Upper lobe of right lung (tissue), 1 donor: Measurements from ENCODE around the gene GOLM1. TPM values are rescaled to one million over a fixed set of nuclear protein-coding genes. Genes with fewer than 3 reads are reported as not detected.

Experiments
- ATAC-seq: fragments of 200-7000 bp; cut with Tn5 transposase; one replicate; pipeline ENCODE4 v1.9.1; 2020; ENCODE audit warnings: mild to moderate bottlenecking, moderate library complexity
- DNase-seq: peaks from one replicate; pipeline ENCODE4 v3.0.0-alpha.2; 2020
- H3K27ac ChIP-seq: fragments of 200-600 bp; one replicate; pipeline ENCODE4 v1.8.0; 2022
- H3K27me3 ChIP-seq: fragments of 200-600 bp; one replicate; pipeline ENCODE4 v1.8.0; 2022; ENCODE audit warnings: mild to moderate bottlenecking
- H3K36me3 ChIP-seq: fragments of 200-600 bp; one replicate; pipeline ENCODE4 v1.8.0; 2022
- H3K4me1 ChIP-seq: fragments of 200-600 bp; one replicate; pipeline ENCODE4 v1.8.0; 2022
- H3K4me3 ChIP-seq: fragments of 200-600 bp; one replicate; pipeline ENCODE4 v1.8.0; 2022; ENCODE audit warnings: mild to moderate bottlenecking
- H3K9me3 ChIP-seq: fragments of 200-600 bp; one replicate; pipeline ENCODE4 v1.8.0; 2022
- intact Hi-C: fragments of 100-400 bp; cut with DNase I; formaldehyde crosslinking; loops from one replicate; pipeline ENCODE4 v1.11.0; 2022
- total RNA-seq: library from RNA; stranded (reverse); fragmentation: NEBNext Ultra II Directional; extraction: Animal tissue kit (Norgen Biotek cat#: 25700); gene quantifications from one replicate; pipeline ENCODE4 v1.2.1, GENCODE V29; 2021
- TF ChIP-seq, protein P1 (sequence below): fragments of 200-600 bp; IDR thresholded peaks from one replicate; pipeline ENCODE4 v1.8.0; 2022; ENCODE audit warnings: antibody characterized with exemption
- donor health status: DM: no; HTN: yes; CAD: no; lungs with severe emphysema.

The GOLM1 gene
- total RNA-seq, 1 donor from 2014 or later = 15.4 TPM

DNA sequence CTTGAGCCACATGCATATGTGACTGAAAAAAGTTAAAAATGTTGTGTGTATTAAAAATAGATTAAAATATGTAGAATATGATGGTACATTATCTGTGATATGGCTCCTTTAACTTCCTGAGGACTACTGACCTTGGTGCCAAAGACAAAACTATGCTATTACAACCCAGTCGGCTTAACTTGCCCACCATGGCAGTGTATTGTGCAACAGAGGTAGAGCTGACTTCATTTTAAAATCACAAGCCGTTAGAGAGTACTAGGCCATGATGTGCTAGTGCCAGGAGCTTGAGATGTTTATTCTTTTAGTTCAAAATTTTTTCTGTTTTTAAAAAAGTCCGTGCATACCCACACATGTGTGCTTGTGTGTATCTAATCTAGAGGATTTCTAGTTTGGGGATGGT is 112.1 kb downstream of the GOLM1 start:
- no peaks in the 10 kb centered on the region for H3K9me3 ChIP-seq
- H3K36me3 ChIP-seq = peaks cover 21% of the 10 kb centered on the region
- ATAC-seq = no peak
- no peak for DNase-seq
- TF ChIP-seq, protein P1, sequence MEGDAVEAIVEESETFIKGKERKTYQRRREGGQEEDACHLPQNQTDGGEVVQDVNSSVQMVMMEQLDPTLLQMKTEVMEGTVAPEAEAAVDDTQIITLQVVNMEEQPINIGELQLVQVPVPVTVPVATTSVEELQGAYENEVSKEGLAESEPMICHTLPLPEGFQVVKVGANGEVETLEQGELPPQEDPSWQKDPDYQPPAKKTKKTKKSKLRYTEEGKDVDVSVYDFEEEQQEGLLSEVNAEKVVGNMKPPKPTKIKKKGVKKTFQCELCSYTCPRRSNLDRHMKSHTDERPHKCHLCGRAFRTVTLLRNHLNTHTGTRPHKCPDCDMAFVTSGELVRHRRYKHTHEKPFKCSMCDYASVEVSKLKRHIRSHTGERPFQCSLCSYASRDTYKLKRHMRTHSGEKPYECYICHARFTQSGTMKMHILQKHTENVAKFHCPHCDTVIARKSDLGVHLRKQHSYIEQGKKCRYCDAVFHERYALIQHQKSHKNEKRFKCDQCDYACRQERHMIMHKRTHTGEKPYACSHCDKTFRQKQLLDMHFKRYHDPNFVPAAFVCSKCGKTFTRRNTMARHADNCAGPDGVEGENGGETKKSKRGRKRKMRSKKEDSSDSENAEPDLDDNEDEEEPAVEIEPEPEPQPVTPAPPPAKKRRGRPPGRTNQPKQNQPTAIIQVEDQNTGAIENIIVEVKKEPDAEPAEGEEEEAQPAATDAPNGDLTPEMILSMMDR = no peak
- H3K4me1 ChIP-seq = no peaks in the 10 kb centered on the region
- intact Hi-C loops = no loop called here
- no peaks in the 10 kb centered on the region for H3K27me3 ChIP-seq
- no peak overlapping the region for H3K27ac ChIP-seq
- no peak overlapping the region for H3K4me3 ChIP-seq

DNA sequence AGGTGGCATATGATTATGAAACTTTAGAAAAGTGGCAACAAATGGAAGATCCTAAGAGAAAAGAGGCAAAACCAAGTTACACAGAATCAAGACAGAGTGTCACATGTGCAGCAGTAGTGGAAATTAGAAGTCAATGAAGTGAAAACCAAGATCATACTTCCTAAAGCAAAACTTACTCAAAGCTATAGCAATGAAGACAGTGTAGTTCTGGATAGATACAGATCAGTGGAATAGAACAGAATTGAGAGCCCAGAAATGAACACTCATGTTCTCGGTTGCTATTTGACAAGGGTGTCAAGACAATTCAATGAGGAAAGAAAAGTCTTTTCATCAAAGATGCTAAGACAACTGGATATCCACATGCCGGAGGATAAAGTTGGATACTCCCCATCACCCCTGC is 114.9 kb downstream of the GOLM1 start:
- intact Hi-C loops = no loop called here
- no peak overlapping the region for H3K27ac ChIP-seq
- ATAC-seq (no peak), DNase-seq (no peak)
- H3K4me3 ChIP-seq = no peak overlapping the region
- H3K9me3 ChIP-seq = no peaks in the 10 kb centered on the region
- TF ChIP-seq, protein P1 = no peak
- no peaks in the 10 kb centered on the region for H3K4me1 ChIP-seq
- peaks cover 46% of the 10 kb centered on the region for H3K36me3 ChIP-seq
- no peaks in the 10 kb centered on the region for H3K27me3 ChIP-seq

DNA sequence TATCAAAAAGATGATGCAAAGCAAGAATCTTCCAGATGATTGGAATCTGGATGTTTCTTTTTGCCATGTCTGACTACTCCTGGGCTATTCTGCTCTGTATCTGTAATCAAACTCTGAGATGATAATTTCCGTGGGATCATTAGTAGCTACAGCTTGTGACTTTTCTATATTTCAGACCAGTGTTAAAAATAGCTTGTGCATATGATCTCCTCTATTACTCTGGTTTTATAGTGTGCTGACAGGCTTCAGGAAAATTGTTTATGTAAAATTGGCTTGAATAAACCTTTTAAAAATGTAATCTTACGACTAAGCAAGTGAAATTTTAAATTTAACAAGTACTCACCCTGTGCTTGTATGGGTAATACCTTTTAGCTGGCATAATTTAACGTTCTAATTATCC is 118.0 kb downstream of the GOLM1 start:
- no peak overlapping the region for H3K4me3 ChIP-seq
- no peaks in the 10 kb centered on the region for H3K9me3 ChIP-seq
- DNase-seq (no peak), ATAC-seq (no peak)
- intact Hi-C loops = no loop called here
- TF ChIP-seq, protein P1 = no peak
- H3K36me3 ChIP-seq = peaks cover 70% of the 10 kb centered on the region
- no peaks in the 10 kb centered on the region for H3K4me1 ChIP-seq
- H3K27me3 ChIP-seq = no peaks in the 10 kb centered on the region
- no peak overlapping the region for H3K27ac ChIP-seq

DNA sequence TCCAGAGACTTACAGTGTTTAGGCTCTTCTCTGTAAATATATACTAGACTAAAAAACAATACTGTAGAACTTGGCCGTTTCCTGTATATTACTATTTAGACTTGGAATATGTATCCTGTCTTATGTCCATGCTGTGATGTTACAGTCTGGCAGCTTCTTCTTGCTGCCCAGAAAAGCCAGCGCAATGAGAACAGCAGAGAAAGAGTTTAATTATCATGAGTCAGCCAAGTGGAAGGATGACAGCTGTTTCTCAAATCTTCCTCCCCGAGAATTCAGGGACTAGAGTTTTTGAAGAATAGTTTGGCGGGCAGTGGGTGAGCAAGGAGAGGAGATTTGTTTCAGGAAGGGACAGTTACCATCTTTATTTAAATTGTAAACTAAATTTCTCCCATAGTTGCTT is 120.9 kb downstream of the GOLM1 start:
- no peaks in the 10 kb centered on the region for H3K27me3 ChIP-seq
- intact Hi-C loops = no loop called here
- no peak overlapping the region for H3K4me3 ChIP-seq
- ATAC-seq (no peak), DNase-seq (no peak)
- TF ChIP-seq, protein P1 = no peak
- no peaks in the 10 kb centered on the region for H3K4me1 ChIP-seq
- H3K36me3 ChIP-seq = peaks cover 78% of the 10 kb centered on the region
- H3K9me3 ChIP-seq = no peaks in the 10 kb centered on the region
- H3K27ac ChIP-seq = no peak overlapping the region

Other genes with a start within 250 kb of the GOLM1 start
- gene NAA35, start 158.4 kb downstream of the GOLM1 start, total RNA-seq = 20.3 TPM
- 0.23 TPM for gene C9orf153, start 160.1 kb upstream of the GOLM1 start, total RNA-seq
- gene ISCA1, start 183.0 kb upstream of the GOLM1 start, total RNA-seq = 22.0 TPM